H1 (cell line): ENCODE data around the gene MORN5.

Source experiments
- ATF2 ChIP-seq: IDR thresholded peaks from 2 replicates; pipeline ENCODE4 v1.6.1; 2012; ENCODE audit warnings: low read length, inconsistent platforms
- CHD2 ChIP-seq: IDR thresholded peaks from 2 replicates; pipeline ENCODE4 v1.6.1; 2012; ENCODE audit warnings: low read length, improper control_type of control experiment
- CTCF ChIP-seq, 3 experiments: IDR thresholded peaks; 1 replicate in 2 of 3; 2 replicates in 1 of 3; pipeline versions ENCODE4 v1.5.1 to v1.6.1; 2011; ENCODE audit warnings: low read length in 3 of 3, mild to moderate bottlenecking in 3 of 3, inconsistent platforms in 2 of 3, low read depth in 1 of 3, moderate library complexity in 1 of 3; ENCODE audit not compliant: insufficient read depth in 1 of 3; ENCODE audit errors: control extremely low read depth in 1 of 3
- EP300 ChIP-seq, 2 experiments: IDR thresholded peaks; 1 replicate in 1 of 2; 2 replicates in 1 of 2; pipeline ENCODE4 v1.6.1; 2011 to 2012; ENCODE audit warnings: low read depth in 2 of 2, low read length in 2 of 2, mild to moderate bottlenecking in 2 of 2, borderline replicate concordance in 1 of 2, inconsistent platforms in 1 of 2, moderate library complexity in 1 of 2
- EZH2 ChIP-seq: fragments of 200-600 bp; sonication (generic); IDR thresholded peaks from 2 replicates; pipeline ENCODE4 v1.7.1; 2012; ENCODE audit warnings: low read depth, mild to moderate bottlenecking, moderate library complexity, low read length, inconsistent platforms; ENCODE audit not compliant: severe bottlenecking
- HDAC2 ChIP-seq, 2 experiments: fragments of 300-600 bp in 1 of 2; sonication (generic) in 1 of 2; IDR thresholded peaks; 2 replicates each; pipeline ENCODE4 v1.6.1; 2011 to 2012; ENCODE audit warnings: low read depth in 2 of 2, low read length in 2 of 2, mild to moderate bottlenecking in 2 of 2, moderate library complexity in 2 of 2, borderline replicate concordance in 1 of 2, inconsistent platforms in 1 of 2
- RAD21 ChIP-seq, 2 experiments: IDR thresholded peaks in 1 of 2; conservative IDR thresholded peaks in 1 of 2; 2 replicates each; pipeline ENCODE4 v1.6.1; 2011; ENCODE audit warnings: low read depth in 2 of 2, low read length in 2 of 2, improper control_type of control experiment in 1 of 2, inconsistent platforms in 1 of 2, mild to moderate bottlenecking in 1 of 2, moderate library complexity in 1 of 2
- TAF1 ChIP-seq: IDR thresholded peaks from 2 replicates; pipeline ENCODE4 v1.6.1; 2011; ENCODE audit warnings: mild to moderate bottlenecking, low read depth, low read length
- TCF12 ChIP-seq: IDR thresholded peaks from 2 replicates; pipeline ENCODE4 v1.6.1; 2011; ENCODE audit warnings: low read depth, mild to moderate bottlenecking, low read length
- YY1 ChIP-seq: IDR thresholded peaks from 2 replicates; pipeline ENCODE4 v1.6.1; 2011; ENCODE audit warnings: low read depth, mild to moderate bottlenecking, low read length

GRCh38 chr9:122248448-122248865 is 88.7 kb downstream of the MORN5 start:
- TF ChIP-seq YY1: no peak
- no peak for TF ChIP-seq TCF12
- no peak for TF ChIP-seq TAF1
- TF ChIP-seq RAD21 (IDR thresholded peaks at IDR 0.05 in 1 of 2, conservative IDR thresholded peaks at IDR 0.05 in 1 of 2; ENCODE audit: low read depth in 2 of 2, low read length in 2 of 2): no peak
- TF ChIP-seq HDAC2 (IDR thresholded peaks at IDR 0.05; ENCODE audit: borderline replicate concordance in 1 of 2, low read depth in 2 of 2, low read length in 2 of 2): no peak
- no peak for TF ChIP-seq ATF2
- TF ChIP-seq CHD2: no peak
- no peak for TF ChIP-seq EP300 (IDR thresholded peaks at IDR 0.05; ENCODE audit: borderline replicate concordance in 1 of 2, low read depth in 2 of 2, low read length in 2 of 2)
- no peak for TF ChIP-seq CTCF (IDR thresholded peaks at IDR 0.05; ENCODE audit: control extremely low read depth in 1 of 3, insufficient read depth in 1 of 3, low read depth in 1 of 3, low read length in 3 of 3)
- TF ChIP-seq EZH2: no peak
